Mucosa of descending colon (tissue), 3 donors: ENCODE data around the gene RPTN. TPM values are rescaled to one million over a fixed set of nuclear protein-coding genes. Genes with fewer than 3 reads are reported as not detected.

ENCODE experiments used
- ATAC-seq: fragments of 200-7000 bp; cut with Tn5 transposase; one replicate; pipeline ENCODE4 v1.9.1; 2020; ENCODE audit warnings: mild to moderate bottlenecking, moderate library complexity
- DNase-seq, 3 donors: peaks; one replicate each; pipeline ENCODE4 v3.0.0-alpha.2; 2020
- H3K36me3 ChIP-seq: fragments of 200-600 bp; one replicate; pipeline ENCODE4 v1.8.0; 2021; ENCODE audit warnings: low read depth, mild to moderate bottlenecking
- H3K4me1 ChIP-seq: fragments of 200-600 bp; one replicate; pipeline ENCODE4 v1.8.0; 2021; ENCODE audit warnings: low read depth, mild to moderate bottlenecking
- H3K4me3 ChIP-seq: fragments of 200-600 bp; one replicate; pipeline ENCODE4 v1.8.0; 2021; ENCODE audit warnings: mild to moderate bottlenecking
- H3K9me3 ChIP-seq: fragments of 200-600 bp; one replicate; pipeline ENCODE4 v1.8.0; 2021; ENCODE audit warnings: mild to moderate bottlenecking
- CTCF ChIP-seq: fragments of 200-600 bp; IDR thresholded peaks from one replicate; pipeline ENCODE4 v1.8.0; 2022; ENCODE audit warnings: antibody characterized with exemption, mild to moderate bottlenecking
- intact Hi-C, 2 donors: fragments of 100-400 bp; cut with DNase I in 1 of 2; cut with micrococcal nuclease in 1 of 2; formaldehyde crosslinking; loops; one replicate each; pipeline versions ENCODE4 v1.11.0 to v1.11.1; 2022; cut with DNase I, micrococcal nuclease
- long read RNA-seq, 2 donors: library from polyadenylated mRNA; unstranded; transcript quantifications; one replicate each; pipeline ENCODE4 v2.0.0, GENCODE V29; 2019 to 2021
- total RNA-seq, 3 donors: library from RNA; stranded (reverse); fragmentation: NEBNext Ultra II Directional in 2 of 3; extraction: Animal tissue kit (Norgen Biotek cat#: 25700) in 2 of 3; gene quantifications; one replicate each; pipeline versions ENCODE4 v1.2.1 to v1.2.4, GENCODE V29; 2021 to 2023
- donor health status: DM: no; HTN: no; CAD: no; lungs with moderate emphysema.
- donor health status: DM: no; HTN: no; CAD: no.
- donor health status: DM: no; HTN: yes; CAD: no.

The RPTN gene
- total RNA-seq, result not detected
- long read RNA-seq, donor 1, result 0 reads
- long read RNA-seq, donor 2, result 0 reads

- Histone ChIP-seq H3K4me3 (no peak within 1 kb of the TSS), H3K9me3 (no peaks in the 10 kb centered on the region), H3K36me3 (no peaks in the 10 kb centered on the region), H3K4me1 (no peaks in the 10 kb centered on the region)
- ATAC-seq, result no peak
- no peak for DNase-seq
- no peak for TF ChIP-seq CTCF
- intact Hi-C loops, result no loop called here
Observed at GRCh38 chr1:152159144-152159543, at the start of gene RPTN. Gene RPTN, minus strand, starts transcription at chr1:152159228. Its CDS starts 1,339 bp downstream, at chr1:152157889.

- intact Hi-C loops, result no loop called here
- no peak for TF ChIP-seq CTCF
- peaks cover 4% of the 10 kb centered on the region for H3K9me3 ChIP-seq
- H3K36me3 ChIP-seq, result no peaks in the 10 kb centered on the region
- no peak overlapping the region for H3K4me3 ChIP-seq
- ATAC-seq (no peak), DNase-seq (no peak)
- H3K4me1 ChIP-seq, result no peaks in the 10 kb centered on the region
Observed at GRCh38 chr1:152198982-152199381, 40.0 kb upstream of the RPTN start.

- no peak for DNase-seq
- no peak for TF ChIP-seq CTCF
- H3K36me3 ChIP-seq, result no peaks in the 10 kb centered on the region
- H3K4me3 ChIP-seq, result no peak overlapping the region
- intact Hi-C loops, result no loop called here
- H3K4me1 ChIP-seq, result no peaks in the 10 kb centered on the region
- no peak for ATAC-seq
- H3K9me3 ChIP-seq, result peaks cover 4% of the 10 kb centered on the region
Observed at GRCh38 chr1:152197361-152197941, 38.4 kb upstream of the RPTN start.

GRCh38 chr1:152191711-152192110 lies 32.7 kb upstream of the RPTN start:
- no peak for TF ChIP-seq CTCF
- no peak for ATAC-seq
- Histone ChIP-seq H3K4me1 (no peaks in the 10 kb centered on the region), H3K4me3 (no peak overlapping the region), H3K36me3 (no peaks in the 10 kb centered on the region), H3K9me3 (peaks cover 4% of the 10 kb centered on the region)
- no peak for DNase-seq
- intact Hi-C loops, result no loop called here

GRCh38 chr1:152191260-152191659 lies 32.2 kb upstream of the RPTN start:
- H3K36me3 ChIP-seq, result no peaks in the 10 kb centered on the region
- H3K4me3 ChIP-seq, result no peak overlapping the region
- intact Hi-C loops, result no loop called here
- no peak for DNase-seq
- no peak for ATAC-seq
- H3K9me3 ChIP-seq, result peaks cover 4% of the 10 kb centered on the region
- no peak for TF ChIP-seq CTCF
- H3K4me1 ChIP-seq, result no peaks in the 10 kb centered on the region

- H3K36me3 ChIP-seq, result no peaks in the 10 kb centered on the region
- intact Hi-C loops, result no loop called here
- no peaks in the 10 kb centered on the region for H3K4me1 ChIP-seq
- DNase-seq (no peak), ATAC-seq (no peak)
- TF ChIP-seq CTCF, result no peak
- H3K4me3 ChIP-seq, result no peak overlapping the region
- H3K9me3 ChIP-seq, result peaks cover 4% of the 10 kb centered on the region
Observed at GRCh38 chr1:152190589-152190988, 31.6 kb upstream of the RPTN start.
